ENCODE data around the gene CRAT. TPM values are rescaled to one million over a fixed set of nuclear protein-coding genes. Genes with fewer than 3 reads are reported as not detected.

Gene CRAT
- total and polyA plus RNA-seq, 2 of the 4 experiments (the other 2 are of a cell fraction), result 18.8 to 41.6 TPM

DNA sequence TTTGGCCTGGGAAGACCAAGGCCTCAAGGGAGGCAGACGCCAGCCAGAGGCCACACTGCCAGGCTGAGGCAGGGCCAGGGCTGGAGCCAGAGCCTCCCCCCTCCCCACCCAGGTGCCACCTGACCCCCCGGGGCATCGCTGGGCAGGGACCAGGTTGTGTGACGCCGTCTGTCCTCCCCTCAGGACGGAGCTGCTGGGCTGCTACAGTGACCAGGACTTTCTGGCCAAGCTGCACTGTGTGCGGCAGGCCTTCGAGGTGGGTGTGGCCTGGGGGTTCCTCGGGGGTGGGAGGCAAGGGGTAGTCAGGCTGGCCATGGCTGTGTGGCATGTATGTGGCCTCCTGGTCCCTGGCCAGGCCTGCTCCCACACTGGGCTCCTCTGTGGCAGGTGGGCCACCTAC, 47.5 kb downstream of the CRAT start:
- intact Hi-C loops (cut with micrococcal nuclease), result no loop called here
- Histone ChIP-seq H3K9me1 (ENCODE audit: insufficient read depth, low read length) (no peaks in the 10 kb centered on the region), H4K5ac (ENCODE audit: low read depth, low read length) (no peak overlapping the region), H3K36me3 (ENCODE audit: control insufficient read depth, insufficient read depth, low read length) (peaks cover 56% of the 10 kb centered on the region), H3K56ac (ENCODE audit: extremely low read depth, insufficient read depth, low read length) (no peak overlapping the region), H4K8ac (ENCODE audit: low read depth in 2 of 2, low read length in 2 of 2) (no peak overlapping the region), H3K4me3 (ENCODE audit: insufficient read depth, low read depth, low read length) (no peak overlapping the region), H3K4ac (ENCODE audit: low read depth, low read length) (no peak overlapping the region), H3K27me3 (ENCODE audit: control insufficient read depth, insufficient read depth, low read length) (no peaks in the 10 kb centered on the region), H3K23ac (ENCODE audit: low read depth, low read length) (no peak overlapping the region), H3K14ac (replicated peaks; ENCODE audit: low read depth, low read length) (no peak overlapping the region), H3K4me2 (ENCODE audit: low read depth, low read length) (no peak overlapping the region), H3K4me1 (ENCODE audit: control insufficient read depth, insufficient read depth, low read length) (no peaks in the 10 kb centered on the region), H3K79me1 (ENCODE audit: low read depth in 1 of 2, low read length in 2 of 2) (peaks cover 0 to 11% of the 10 kb centered on the region in 2 experiments; a peak in 1 of 4 replicates), H2BK120ac (ENCODE audit: low read depth, low read length) (no peak overlapping the region), H2AK9ac (replicated peaks; ENCODE audit: low read depth, low read length, poor library complexity) (no peak overlapping the region), H4K91ac (ENCODE audit: insufficient read depth, low read depth, low read length) (no peak overlapping the region), H3K9ac (ENCODE audit: low read depth, low read length) (no peak overlapping the region), H3K9me3 (ENCODE audit: control insufficient read depth, insufficient read depth, low read length) (no peaks in the 10 kb centered on the region), H3K27ac (ENCODE audit: insufficient read depth, low read length) (no peak overlapping the region), H2AK5ac (ENCODE audit: low read depth, low read length) (no peak overlapping the region), H2BK5ac (ENCODE audit: low read depth, low read length, poor library complexity, severe bottlenecking) (no peak overlapping the region), H3K18ac (ENCODE audit: low read depth, low read length) (no peak overlapping the region), H2AFZ (replicated peaks; ENCODE audit: low read length, poor library complexity) (no peak overlapping the region), H2BK15ac (ENCODE audit: low read depth, low read length) (no peak overlapping the region), H4K20me1 (ENCODE audit: insufficient read depth, low read length) (no peaks in the 10 kb centered on the region), H2BK20ac (ENCODE audit: low read depth, low read length) (no peak overlapping the region)
- dilution Hi-C loops (cut with HindIII; ENCODE audit: low sequenced_read_pairs, unreplicated experiment), result no loop called here
- BruUV-seq (replicated peaks), result no TSS peak
- DNase-seq (no peak), ATAC-seq (ENCODE audit: low read depth) (no peak)
- TF ChIP-seq RFX5 (IDR thresholded peaks at IDR 0.05; ENCODE audit: low read depth, low read length) (no peak), CEBPB (IDR thresholded peaks at IDR 0.05; ENCODE audit: low read depth, low read length) (no peak), CTCF (conservative IDR thresholded peaks at IDR 0.05; ENCODE audit: low read depth, low read length) (no peak), NFE2L2 (IDR thresholded peaks at IDR 0.05; ENCODE audit: low read depth, low read length) (no peak), SMC3 (IDR thresholded peaks at IDR 0.05; ENCODE audit: low read depth, low read length) (no peak), RCOR1 (IDR thresholded peaks at IDR 0.05; ENCODE audit: insufficient replicate concordance, low read length) (no peak), MAFK (IDR thresholded peaks at IDR 0.05; ENCODE audit: low read depth, low read length) (no peak), MAZ (IDR thresholded peaks at IDR 0.05; ENCODE audit: borderline replicate concordance, low read depth, low read length) (no peak), POLR2A (IDR thresholded peaks at IDR 0.05; ENCODE audit: low read depth, low read length) (no peak), RAD21 (IDR thresholded peaks at IDR 0.05; ENCODE audit: low read length) (no peak), MXI1 (IDR thresholded peaks at IDR 0.05; ENCODE audit: borderline replicate concordance, low read depth, low read length) (no peak), CHD1 (IDR thresholded peaks at IDR 0.05; ENCODE audit: low read depth, low read length) (no peak), BHLHE40 (IDR thresholded peaks at IDR 0.05; ENCODE audit: low read depth, low read length) (no peak), FOS (IDR thresholded peaks at IDR 0.05; ENCODE audit: low read depth, low read length) (no peak)
- TF ChIP-seq, protein P1, sequence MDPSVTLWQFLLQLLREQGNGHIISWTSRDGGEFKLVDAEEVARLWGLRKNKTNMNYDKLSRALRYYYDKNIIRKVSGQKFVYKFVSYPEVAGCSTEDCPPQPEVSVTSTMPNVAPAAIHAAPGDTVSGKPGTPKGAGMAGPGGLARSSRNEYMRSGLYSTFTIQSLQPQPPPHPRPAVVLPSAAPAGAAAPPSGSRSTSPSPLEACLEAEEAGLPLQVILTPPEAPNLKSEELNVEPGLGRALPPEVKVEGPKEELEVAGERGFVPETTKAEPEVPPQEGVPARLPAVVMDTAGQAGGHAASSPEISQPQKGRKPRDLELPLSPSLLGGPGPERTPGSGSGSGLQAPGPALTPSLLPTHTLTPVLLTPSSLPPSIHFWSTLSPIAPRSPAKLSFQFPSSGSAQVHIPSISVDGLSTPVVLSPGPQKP (IDR thresholded peaks at IDR 0.05; ENCODE audit: borderline replicate concordance, low read depth, low read length), result no peak
- TF ChIP-seq, protein P2, sequence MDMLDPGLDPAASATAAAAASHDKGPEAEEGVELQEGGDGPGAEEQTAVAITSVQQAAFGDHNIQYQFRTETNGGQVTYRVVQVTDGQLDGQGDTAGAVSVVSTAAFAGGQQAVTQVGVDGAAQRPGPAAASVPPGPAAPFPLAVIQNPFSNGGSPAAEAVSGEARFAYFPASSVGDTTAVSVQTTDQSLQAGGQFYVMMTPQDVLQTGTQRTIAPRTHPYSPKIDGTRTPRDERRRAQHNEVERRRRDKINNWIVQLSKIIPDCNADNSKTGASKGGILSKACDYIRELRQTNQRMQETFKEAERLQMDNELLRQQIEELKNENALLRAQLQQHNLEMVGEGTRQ (IDR thresholded peaks at IDR 0.05; ENCODE audit: low read depth, low read length), result no peak
- ChIA-PET POLR2A (ENCODE audit: unreplicated experiment) (no interaction called here), CTCF (no interaction called here)
- 100% methylated on average over 3 of the region's 9 CpGs; no CpG with 5 or more reads in 1 of the 2 experiments for WGBS, 2 experiments (ENCODE audit: extremely low coverage in 2 of 2, insufficient read length in 1 of 2)
- in situ Hi-C loops (cut with MboI; ENCODE audit: low sequenced_read_pairs), result no loop called here

Measured in IMR-90 (cell line).